PC-3 (cell line): ENCODE measurements around the gene TRPM8. TPM values are rescaled to one million over a fixed set of nuclear protein-coding genes. Genes with fewer than 3 reads are reported as not detected.

Source experiments
- ATAC-seq: fragments of 200-7000 bp; cut with Tn5 transposase; 2 replicates; pipeline ENCODE4 v1.9.1; 2020; ENCODE audit warnings: mild to moderate bottlenecking, moderate library complexity
- BruUV-seq: library from RNA; stranded (reverse); fragments of 400-500 nt; replicated peaks from 2 replicates; lab custom pipeline; 2021; lab: Mats Ljungman, UMichigan
- CTCF ChIA-PET: fragments of 300-600 bp; sonication (Branson Sonifier 250); formaldehyde crosslinking; loops from one replicate; lab custom pipeline; 2022; ENCODE audit warnings: antibody characterized with exemption; lab: Charles Lee
- POLR2A ChIA-PET: fragments of 300-600 bp; sonication (Branson Sonifier 250); formaldehyde crosslinking; loops from one replicate; lab custom pipeline; 2022; ENCODE audit warnings: antibody characterized with exemption; ENCODE audit not compliant: unreplicated experiment; lab: Charles Lee
- DNase-seq: peaks from one replicate; pipeline ENCODE4 v3.0.0-alpha.2; 2015
- H2AFZ ChIP-seq: fragments of 300-600 bp; sonication (generic); 2 replicates; pipeline ENCODE4 v1.6.0; 2016; ENCODE audit warnings: antibody characterized with exemption, low read length
- H3F3A ChIP-seq: fragments of 300-600 bp; sonication (generic); one replicate; pipeline ENCODE4 v1.6.0; 2017; ENCODE audit warnings: antibody characterized with exemption, low read length, control low read depth, mild to moderate bottlenecking; ENCODE audit not compliant: unreplicated experiment
- H3K27ac ChIP-seq: fragments of 300-600 bp; sonication (generic); 2 replicates; pipeline ENCODE4 v1.5.1; 2016; ENCODE audit warnings: mild to moderate bottlenecking, low read length
- H3K27me3 ChIP-seq: fragments of 300-600 bp; sonication (generic); 2 replicates; pipeline ENCODE4 v1.6.1; 2016; ENCODE audit warnings: low read length, mixed read lengths
- H3K36me3 ChIP-seq: fragments of 300-600 bp; sonication (generic); 2 replicates; pipeline ENCODE4 v1.6.1; 2016; ENCODE audit warnings: low read depth, mixed run types, low read length, mixed read lengths
- H3K4me1 ChIP-seq: fragments of 300-600 bp; sonication (generic); 2 replicates; pipeline ENCODE4 v1.5.1; 2016; ENCODE audit warnings: low read length; ENCODE audit not compliant: insufficient read depth
- H3K4me2 ChIP-seq: fragments of 300-600 bp; sonication (generic); 2 replicates; pipeline ENCODE4 v1.6.0; 2016; ENCODE audit warnings: low read length
- H3K4me3 ChIP-seq: fragments of 300-600 bp; sonication (generic); 2 replicates; pipeline ENCODE4 v1.5.1; 2016; ENCODE audit warnings: mild to moderate bottlenecking, low read length, mixed read lengths
- H3K79me2 ChIP-seq: fragments of 300-600 bp; sonication (generic); 2 replicates; pipeline ENCODE4 v1.6.1; 2017; ENCODE audit warnings: low read length, mixed read lengths
- H3K9ac ChIP-seq: fragments of 300-600 bp; sonication (generic); 2 replicates; pipeline ENCODE4 v1.6.0; 2016; ENCODE audit warnings: mild to moderate bottlenecking, low read length
- H3K9me2 ChIP-seq: fragments of 300-600 bp; sonication (generic); replicated peaks from 2 replicates; pipeline ENCODE4 v1.6.1; 2016; ENCODE audit warnings: mixed run types, low read length, mixed read lengths
- H3K9me3 ChIP-seq: fragments of 300-600 bp; sonication (generic); 2 replicates; pipeline ENCODE4 v1.6.1; 2016; ENCODE audit warnings: low read length, mixed read lengths
- H4K20me1 ChIP-seq: fragments of 300-600 bp; sonication (generic); 2 replicates; pipeline ENCODE4 v1.6.1; 2016; ENCODE audit warnings: low read length, mixed read lengths
- CTCF ChIP-seq: fragments of 300-600 bp; sonication (generic); conservative IDR thresholded peaks from 2 replicates; pipeline ENCODE4 v1.5.1; 2017; ENCODE audit warnings: antibody characterized with exemption, low read depth, mild to moderate bottlenecking, low read length
- EZH2 ChIP-seq: fragments of 300-600 bp; sonication (generic); IDR thresholded peaks from one replicate; pipeline ENCODE4 v1.6.1; 2017; ENCODE audit warnings: antibody characterized with exemption, mild to moderate bottlenecking, low read length; ENCODE audit not compliant: unreplicated experiment
- EZH2phosphoT487 ChIP-seq: fragments of 300-600 bp; sonication (generic); IDR thresholded peaks from 2 replicates; pipeline ENCODE4 v1.6.1; 2018; ENCODE audit warnings: mild to moderate bottlenecking, antibody characterized with exemption, low read length, borderline replicate concordance
- intact Hi-C: fragments of 100-400 bp; cut with micrococcal nuclease; formaldehyde crosslinking; loops from 2 replicates; pipeline ENCODE4 v1.9.0; 2023
- total RNA-seq: library from RNA; depleted of rRNA; stranded (reverse); fragments of >200 nt; gene quantifications from 2 replicates; pipeline ENCODE4 v1.2.3, GENCODE V29; 2014

TRPM8 gene
- total RNA-seq, 1 experiment from 2014 or later, result not detected

GRCh38 chr2:233944722-233945121 lies 27.5 kb downstream of the TRPM8 start:
- Histone ChIP-seq H3K27me3 (no peaks in the 10 kb centered on the region), H3K4me3 (no peak overlapping the region), H3K79me2 (no peaks in the 10 kb centered on the region), H4K20me1 (no peaks in the 10 kb centered on the region), H3K9me3 (no peaks in the 10 kb centered on the region), H3K4me2 (no peak overlapping the region), H3K9ac (no peak overlapping the region), H3K27ac (no peak overlapping the region), H3K4me1 (no peaks in the 10 kb centered on the region), H3K9me2 (no peaks in the 10 kb centered on the region), H3K36me3 (no peaks in the 10 kb centered on the region), H3F3A (no peaks in the 10 kb centered on the region), H2AFZ (no peak overlapping the region)
- ATAC-seq (no peak), DNase-seq (no peak)
- BruUV-seq, result no TSS peak
- TF ChIP-seq CTCF (no peak), EZH2 (no peak), EZH2phosphoT487 (no peak)
- ChIA-PET POLR2A (interaction anchor here (0.6 kb wide), 1 partner anchor 420 kb away, joined by 4 read pairs; no protein-coding TSS in a partner anchor), CTCF (no interaction called here)
- intact Hi-C loops, result no loop called here

- DNase-seq (no peak), ATAC-seq (no peak)
- Histone ChIP-seq H3K9me2 (no peaks in the 10 kb centered on the region), H4K20me1 (no peaks in the 10 kb centered on the region), H3F3A (no peaks in the 10 kb centered on the region), H3K4me1 (no peaks in the 10 kb centered on the region), H3K27me3 (no peaks in the 10 kb centered on the region), H3K27ac (no peak overlapping the region), H3K4me3 (no peak overlapping the region), H3K9me3 (no peaks in the 10 kb centered on the region), H3K4me2 (no peak overlapping the region), H2AFZ (no peak overlapping the region), H3K36me3 (no peaks in the 10 kb centered on the region), H3K79me2 (no peaks in the 10 kb centered on the region), H3K9ac (no peak overlapping the region)
- BruUV-seq, result no TSS peak
- POLR2A ChIA-PET, result interaction anchor here (0.6 kb wide), 1 partner anchor 420 kb away, joined by 4 read pairs; no protein-coding TSS in a partner anchor
- intact Hi-C loops, result no loop called here
- CTCF ChIA-PET, result no interaction called here
- TF ChIP-seq CTCF, result no peak
Measured at GRCh38 chr2:233945146-233945545, 28.0 kb downstream of the TRPM8 start.

GRCh38 chr2:233950078-233950825 lies 33.1 kb downstream of the TRPM8 start:
- ATAC-seq (no peak), DNase-seq (no peak)
- no TSS peak for BruUV-seq
- ChIA-PET POLR2A (no interaction called here), CTCF (no interaction called here)
- Histone ChIP-seq H3K27ac (no peak overlapping the region), H3K36me3 (no peaks in the 10 kb centered on the region), H4K20me1 (no peaks in the 10 kb centered on the region), H3K79me2 (no peaks in the 10 kb centered on the region), H3K9me2 (no peaks in the 10 kb centered on the region), H3K9ac (no peak overlapping the region), H3K4me1 (no peaks in the 10 kb centered on the region), H3K4me2 (no peak overlapping the region), H3K9me3 (no peaks in the 10 kb centered on the region), H3F3A (no peaks in the 10 kb centered on the region), H3K4me3 (no peak overlapping the region), H2AFZ (no peak overlapping the region), H3K27me3 (peaks cover 25% of the 10 kb centered on the region)
- TF ChIP-seq EZH2, result no peak
- TF ChIP-seq EZH2phosphoT487, result no peak
- TF ChIP-seq CTCF, result no peak
- intact Hi-C loops, result no loop called here
